ENCODE data around the gene KCTD5.

Gene KCTD5

GRCh38 chr16:2752850-2753732 is 70.8 kb downstream of the KCTD5 start:
- peak in 2 of 5 experiments; percentile 61 to 84 for DNase-seq

- no peak for DNase-seq
These were observed 71.4 kb downstream of the KCTD5 start for GRCh38 chr16:2753733-2754020.

- DNase-seq = no peak
These were observed 72.8 kb downstream of the KCTD5 start for GRCh38 chr16:2755158-2755557.

- no peak for DNase-seq
These were observed 74.1 kb downstream of the KCTD5 start for GRCh38 chr16:2756288-2757015.

DNA sequence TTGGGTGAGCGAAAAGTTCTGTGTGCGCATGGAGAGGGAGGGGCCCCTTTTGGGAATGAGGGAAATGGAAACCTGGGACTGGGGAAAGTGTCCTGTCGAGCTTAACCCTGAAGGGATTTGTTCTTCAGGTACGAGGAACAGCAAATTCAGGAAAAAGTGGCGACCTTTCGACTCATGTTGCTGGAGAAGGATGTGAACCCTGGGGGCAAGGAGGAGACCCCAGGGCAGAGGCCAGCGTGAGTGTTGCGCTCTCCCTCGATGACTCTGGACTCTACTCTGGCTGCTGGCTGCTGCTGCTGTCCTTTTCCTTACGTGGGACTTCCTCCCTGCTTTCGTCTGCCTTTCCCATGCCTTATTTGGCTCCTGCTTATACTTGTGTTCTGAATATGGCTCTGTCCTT is 75.0 kb downstream of the KCTD5 start:
- no peak for DNase-seq

All from T-helper 2 cell (primary cell).